HepG2 (cell line): ENCODE results near the gene AMY2A. TPM values are rescaled to one million over a fixed set of nuclear protein-coding genes. Genes with fewer than 3 reads are reported as not detected.

Experiments used
- ATAC-seq: fragments of 200-7000 bp; cut with Tn5 transposase; 3 replicates; pipeline ENCODE4 v1.9.1; 2020; ENCODE audit warnings: mild to moderate bottlenecking, moderate library complexity
- BruUV-seq: library from RNA; stranded (reverse); fragments of 400-500 nt; replicated peaks from 2 replicates; lab custom pipeline; 2021; lab: Mats Ljungman, UMichigan
- CTCF ChIA-PET: fragments of 300-600 bp; formaldehyde crosslinking; extraction: SDS; loops from one replicate; lab custom pipeline; 2021; ENCODE audit warnings: low total read pairs, inconsistent platforms, low intra/inter-chr PET ratio; lab: Yijun Ruan, JAX
- POLR2A ChIA-PET: fragments of 350-600 bp; sonication (Branson Sonifier 250); formaldehyde crosslinking; loops from one replicate; lab custom pipeline; 2020; ENCODE audit warnings: antibody characterized with exemption, inconsistent platforms; lab: Yijun Ruan, JAX
- DNase-seq: peaks from one replicate; pipeline ENCODE4 v3.0.0-alpha.2; 2015; ENCODE audit warnings: low spot score
- FAIRE-seq: peaks from 3 replicates; lab custom pipeline; 2011; peaks lifted over from hg19 to GRCh38; lab: Jason Lieb, UNC
- H2AFZ ChIP-seq: one replicate; pipeline ENCODE4 v1.6.1; 2011; ENCODE audit warnings: low read length, inconsistent platforms
- H3K27ac ChIP-seq: fragments of 300-600 bp; 3 replicates; pipeline ENCODE4 v1.8.0; 2011; ENCODE audit warnings: mixed run types, mild to moderate bottlenecking, mixed read lengths, low read length, inconsistent platforms; ENCODE audit not compliant: insufficient read depth; ENCODE audit errors: extremely low read length
- H3K27me3 ChIP-seq, 2 experiments: fragments of 200-600 bp in 1 of 2; 2 replicates in 1 of 2; 3 replicates in 1 of 2; pipeline versions ENCODE4 v1.6.0 to v1.8.0; 2011; ENCODE audit warnings: low read length in 2 of 2, mild to moderate bottlenecking in 2 of 2, moderate library complexity in 2 of 2, inconsistent platforms in 1 of 2; ENCODE audit not compliant: insufficient read depth in 2 of 2, control insufficient read depth in 1 of 2
- H3K36me3 ChIP-seq, 2 experiments: fragments of 200-600 bp in 1 of 2; replicated peaks in 1 of 2; 2 replicates in 1 of 2; 3 replicates in 1 of 2; pipeline versions ENCODE4 v1.5.1 to v1.8.0; 2011; ENCODE audit warnings: low read length in 2 of 2, inconsistent platforms in 1 of 2; ENCODE audit not compliant: insufficient read depth in 2 of 2, control insufficient read depth in 1 of 2
- H3K4me1 ChIP-seq: 2 replicates; pipeline ENCODE4 v1.5.1; 2012; ENCODE audit warnings: low read length, inconsistent platforms; ENCODE audit not compliant: insufficient read depth
- H3K4me2 ChIP-seq: 2 replicates; pipeline ENCODE4 v1.6.0; 2011; ENCODE audit warnings: low read depth, low read length, inconsistent platforms
- H3K4me3 ChIP-seq, 3 experiments: fragments of 200-600 bp in 1 of 3; sonication (generic), shearing (Covaris generic) in 1 of 3; replicated peaks in 1 of 3; 2 replicates each; pipeline ENCODE4 v1.5.1; 2011 to 2016; ENCODE audit warnings: low read length in 3 of 3, inconsistent platforms in 2 of 3, low read depth in 2 of 3, mild to moderate bottlenecking in 2 of 3, control low read depth in 1 of 3, mixed read lengths in 1 of 3; ENCODE audit not compliant: insufficient read depth in 1 of 3
- H3K79me2 ChIP-seq: one replicate; pipeline ENCODE4 v1.6.1; 2011; ENCODE audit warnings: low read length, inconsistent platforms; ENCODE audit not compliant: insufficient read depth
- H3K9ac ChIP-seq: 2 replicates; pipeline ENCODE4 v1.6.0; 2011; ENCODE audit warnings: mild to moderate bottlenecking, low read depth, low read length, inconsistent platforms; ENCODE audit not compliant: insufficient read depth
- H3K9me3 ChIP-seq: 2 replicates; pipeline ENCODE4 v1.5.1; 2012; ENCODE audit warnings: mild to moderate bottlenecking, low read length
- H4K20me1 ChIP-seq: 2 replicates; pipeline ENCODE4 v1.6.0; 2011; ENCODE audit warnings: inconsistent platforms, mild to moderate bottlenecking, low read length, moderate library complexity; ENCODE audit not compliant: insufficient read depth
- AGO2 ChIP-seq: fragments of 200-400 bp; formaldehyde crosslinking; optimal IDR thresholded peaks from 2 replicates; pipeline ENCODE3; 2017; ENCODE audit warnings: mild to moderate bottlenecking, low read depth, low read length, moderate library complexity
- CBX1 ChIP-seq: IDR thresholded peaks from one replicate; pipeline ENCODE4 v1.6.1; 2016; ENCODE audit warnings: antibody characterized with exemption, low read depth
- HNRNPL ChIP-seq: fragments of 200-400 bp; formaldehyde crosslinking; IDR thresholded peaks from 2 replicates; pipeline ENCODE4 v1.6.1; 2017; ENCODE audit warnings: mild to moderate bottlenecking, low read depth, low read length
- ISL2 ChIP-seq: sonication (generic); formaldehyde crosslinking; IDR thresholded peaks from 2 replicates; pipeline ENCODE4 v1.5.0; 2020; ENCODE audit warnings: missing genetic modification reagents
- RARA ChIP-seq: IDR thresholded peaks from 2 replicates; pipeline ENCODE4 v1.6.1; 2016; ENCODE audit warnings: missing genetic modification reagents, missing compliant biosample characterization
- ZNF230 ChIP-seq: sonication (generic); formaldehyde crosslinking; IDR thresholded peaks from 2 replicates; pipeline ENCODE4 v1.4.0; 2020; ENCODE audit warnings: mild to moderate bottlenecking, missing genetic modification reagents
- WGBS: methylation state at CpG from one replicate; pipeline ENCODE4 v1.1.6; 2017; ENCODE audit warnings: low lambda C conversion rate; 5-methylcytosine and 5-hydroxymethylcytosine counted together
- in situ Hi-C: cut with HindIII; loops from 2 replicates; pipeline ENCODE4 v1.10.0; 2017; ENCODE audit warnings: low pct_unique_long_range_greater_than_20kb; ENCODE audit not compliant: extremely low pct_ligation_motif_present
- intact Hi-C: fragments of 100-400 bp; cut with micrococcal nuclease; formaldehyde crosslinking; loops from one replicate; pipeline ENCODE4 v1.10.0; 2022; ENCODE audit not compliant: unreplicated experiment
- polyA plus RNA-seq, 8 experiments: library from polyadenylated mRNA; depleted of rRNA in 3 of 8; stranded (reverse) in 7 of 8; unstranded in 1 of 8; fragments of >200 nt; fragmentation: Illumina TruSeq in 4 of 8; extraction: Trizol in 4 of 8; gene quantifications; 2 replicates each; pipeline versions ENCODE4 v1.2.1 to v1.2.3, GENCODE V29; 2011 to 2016; ENCODE audit warnings: low read depth in 4 of 8, missing spikeins in 1 of 8, mixed read lengths in 1 of 8; ENCODE audit not compliant: insufficient read depth in 1 of 8
- total RNA-seq, 5 experiments: library from RNA; depleted of rRNA; stranded (reverse); fragments of >200 nt; fragmentation: Illumina TruSeq; extraction: Trizol; gene quantifications; 2 replicates each; pipeline ENCODE4 v1.2.3, GENCODE V29; 2016; ENCODE audit warnings: low read depth in 1 of 5
- TF ChIP-seq, protein P1 (sequence below): sonication (generic); formaldehyde crosslinking; IDR thresholded peaks from 2 replicates; pipeline ENCODE4 v1.5.0; 2020; ENCODE audit warnings: missing genetic modification reagents
- TF ChIP-seq, protein P2 (sequence below): sonication (generic); formaldehyde crosslinking; IDR thresholded peaks from 2 replicates; pipeline ENCODE4 v1.4.0; 2020; ENCODE audit warnings: low read depth, missing genetic modification reagents
- TF ChIP-seq, protein P3 (sequence below): sonication (generic); formaldehyde crosslinking; IDR thresholded peaks from 2 replicates; pipeline ENCODE4 v1.8.1; 2022; ENCODE audit warnings: low read depth, mild to moderate bottlenecking, missing genetic modification reagents
- TF ChIP-seq, protein P4 (sequence below): sonication (generic); formaldehyde crosslinking; IDR thresholded peaks from 2 replicates; pipeline ENCODE4 v1.4.0; 2020; ENCODE audit warnings: missing genetic modification reagents

Gene AMY2A
- total and polyA plus RNA-seq, 2 of the 13 experiments (the other 11 are each of a cell fraction or from before 2014, with no cell fraction given) = not detected

DNA sequence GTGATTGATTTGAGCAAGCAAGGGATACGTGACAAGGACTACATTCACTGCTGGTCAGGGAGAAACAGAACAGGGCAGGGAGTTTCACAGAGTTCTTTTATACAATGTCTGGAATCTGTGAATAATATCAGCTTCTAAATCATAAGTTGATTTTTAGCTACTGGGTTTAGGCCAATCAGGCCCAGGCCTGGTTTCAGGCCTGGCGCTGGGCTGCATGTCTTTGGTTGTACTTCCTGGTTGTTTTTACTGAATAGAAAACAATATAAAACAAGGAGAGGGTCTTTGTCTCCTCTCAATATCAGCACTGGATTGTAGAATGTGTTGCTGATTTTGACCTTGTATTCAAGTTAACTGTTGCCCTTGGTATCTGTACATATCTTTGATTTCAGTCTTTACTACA lies 865 bp upstream of the AMY2A start:
- no peaks in the 10 kb centered on the region for H3K79me2 ChIP-seq
- no peaks in the 10 kb centered on the region for H3K27me3 ChIP-seq
- H3K4me3 ChIP-seq = no peak overlapping the region
- no TSS peak for BruUV-seq
- no peak overlapping the region for H3K9ac ChIP-seq
- DNase-seq (no peak), FAIRE-seq (no peak), ATAC-seq (no peak)
- H4K20me1 ChIP-seq = no peaks in the 10 kb centered on the region
- H3K27ac ChIP-seq = no peak overlapping the region
- H3K36me3 ChIP-seq = no peaks in the 10 kb centered on the region
- no peaks in the 10 kb centered on the region for H3K9me3 ChIP-seq
- WGBS = 75% methylated on average over 2 of the region's 2 CpGs
- POLR2A ChIA-PET = no interaction called here
- CTCF ChIA-PET = no interaction called here
- intact Hi-C loops (no loop called here), in situ Hi-C loops (no loop called here)
- no peak overlapping the region for H3K4me2 ChIP-seq
- H2AFZ ChIP-seq = no peak overlapping the region
- H3K4me1 ChIP-seq = no peaks in the 10 kb centered on the region
- TF ChIP-seq, protein P1, sequence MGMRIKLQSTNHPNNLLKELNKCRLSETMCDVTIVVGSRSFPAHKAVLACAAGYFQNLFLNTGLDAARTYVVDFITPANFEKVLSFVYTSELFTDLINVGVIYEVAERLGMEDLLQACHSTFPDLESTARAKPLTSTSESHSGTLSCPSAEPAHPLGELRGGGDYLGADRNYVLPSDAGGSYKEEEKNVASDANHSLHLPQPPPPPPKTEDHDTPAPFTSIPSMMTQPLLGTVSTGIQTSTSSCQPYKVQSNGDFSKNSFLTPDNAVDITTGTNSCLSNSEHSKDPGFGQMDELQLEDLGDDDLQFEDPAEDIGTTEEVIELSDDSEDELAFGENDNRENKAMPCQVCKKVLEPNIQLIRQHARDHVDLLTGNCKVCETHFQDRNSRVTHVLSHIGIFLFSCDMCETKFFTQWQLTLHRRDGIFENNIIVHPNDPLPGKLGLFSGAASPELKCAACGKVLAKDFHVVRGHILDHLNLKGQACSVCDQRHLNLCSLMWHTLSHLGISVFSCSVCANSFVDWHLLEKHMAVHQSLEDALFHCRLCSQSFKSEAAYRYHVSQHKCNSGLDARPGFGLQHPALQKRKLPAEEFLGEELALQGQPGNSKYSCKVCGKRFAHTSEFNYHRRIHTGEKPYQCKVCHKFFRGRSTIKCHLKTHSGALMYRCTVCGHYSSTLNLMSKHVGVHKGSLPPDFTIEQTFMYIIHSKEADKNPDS (CRISPR knock-in tag) = no peak
- TF ChIP-seq, protein P2, sequence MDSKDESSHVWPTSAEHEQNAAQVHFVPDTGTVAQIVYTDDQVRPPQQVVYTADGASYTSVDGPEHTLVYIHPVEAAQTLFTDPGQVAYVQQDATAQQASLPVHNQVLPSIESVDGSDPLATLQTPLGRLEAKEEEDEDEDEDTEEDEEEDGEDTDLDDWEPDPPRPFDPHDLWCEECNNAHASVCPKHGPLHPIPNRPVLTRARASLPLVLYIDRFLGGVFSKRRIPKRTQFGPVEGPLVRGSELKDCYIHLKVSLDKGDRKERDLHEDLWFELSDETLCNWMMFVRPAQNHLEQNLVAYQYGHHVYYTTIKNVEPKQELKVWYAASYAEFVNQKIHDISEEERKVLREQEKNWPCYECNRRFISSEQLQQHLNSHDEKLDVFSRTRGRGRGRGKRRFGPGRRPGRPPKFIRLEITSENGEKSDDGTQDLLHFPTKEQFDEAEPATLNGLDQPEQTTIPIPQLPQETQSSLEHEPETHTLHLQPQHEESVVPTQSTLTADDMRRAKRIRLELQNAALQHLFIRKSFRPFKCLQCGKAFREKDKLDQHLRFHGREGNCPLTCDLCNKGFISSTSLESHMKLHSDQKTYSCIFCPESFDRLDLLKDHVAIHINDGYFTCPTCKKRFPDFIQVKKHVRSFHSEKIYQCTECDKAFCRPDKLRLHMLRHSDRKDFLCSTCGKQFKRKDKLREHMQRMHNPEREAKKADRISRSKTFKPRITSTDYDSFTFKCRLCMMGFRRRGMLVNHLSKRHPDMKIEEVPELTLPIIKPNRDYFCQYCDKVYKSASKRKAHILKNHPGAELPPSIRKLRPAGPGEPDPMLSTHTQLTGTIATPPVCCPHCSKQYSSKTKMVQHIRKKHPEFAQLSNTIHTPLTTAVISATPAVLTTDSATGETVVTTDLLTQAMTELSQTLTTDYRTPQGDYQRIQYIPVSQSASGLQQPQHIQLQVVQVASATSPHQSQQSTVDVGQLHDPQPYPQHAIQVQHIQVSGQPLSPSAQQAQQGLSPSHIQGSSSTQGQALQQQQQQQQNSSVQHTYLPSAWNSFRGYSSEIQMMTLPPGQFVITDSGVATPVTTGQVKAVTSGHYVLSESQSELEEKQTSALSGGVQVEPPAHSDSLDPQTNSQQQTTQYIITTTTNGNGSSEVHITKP = no peak
- TF ChIP-seq CBX1 (no peak), ISL2 (no peak), ZNF230 (no peak), HNRNPL (no peak), RARA (CRISPR knock-in tag) (no peak), AGO2 (no peak)
- TF ChIP-seq, protein P3, sequence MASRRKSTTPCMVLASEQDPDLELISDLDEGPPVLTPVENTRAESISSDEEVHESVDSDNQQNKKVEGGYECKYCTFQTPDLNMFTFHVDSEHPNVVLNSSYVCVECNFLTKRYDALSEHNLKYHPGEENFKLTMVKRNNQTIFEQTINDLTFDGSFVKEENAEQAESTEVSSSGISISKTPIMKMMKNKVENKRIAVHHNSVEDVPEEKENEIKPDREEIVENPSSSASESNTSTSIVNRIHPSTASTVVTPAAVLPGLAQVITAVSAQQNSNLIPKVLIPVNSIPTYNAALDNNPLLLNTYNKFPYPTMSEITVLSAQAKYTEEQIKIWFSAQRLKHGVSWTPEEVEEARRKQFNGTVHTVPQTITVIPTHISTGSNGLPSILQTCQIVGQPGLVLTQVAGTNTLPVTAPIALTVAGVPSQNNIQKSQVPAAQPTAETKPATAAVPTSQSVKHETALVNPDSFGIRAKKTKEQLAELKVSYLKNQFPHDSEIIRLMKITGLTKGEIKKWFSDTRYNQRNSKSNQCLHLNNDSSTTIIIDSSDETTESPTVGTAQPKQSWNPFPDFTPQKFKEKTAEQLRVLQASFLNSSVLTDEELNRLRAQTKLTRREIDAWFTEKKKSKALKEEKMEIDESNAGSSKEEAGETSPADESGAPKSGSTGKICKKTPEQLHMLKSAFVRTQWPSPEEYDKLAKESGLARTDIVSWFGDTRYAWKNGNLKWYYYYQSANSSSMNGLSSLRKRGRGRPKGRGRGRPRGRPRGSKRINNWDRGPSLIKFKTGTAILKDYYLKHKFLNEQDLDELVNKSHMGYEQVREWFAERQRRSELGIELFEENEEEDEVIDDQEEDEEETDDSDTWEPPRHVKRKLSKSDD = no peak
- TF ChIP-seq, protein P4, sequence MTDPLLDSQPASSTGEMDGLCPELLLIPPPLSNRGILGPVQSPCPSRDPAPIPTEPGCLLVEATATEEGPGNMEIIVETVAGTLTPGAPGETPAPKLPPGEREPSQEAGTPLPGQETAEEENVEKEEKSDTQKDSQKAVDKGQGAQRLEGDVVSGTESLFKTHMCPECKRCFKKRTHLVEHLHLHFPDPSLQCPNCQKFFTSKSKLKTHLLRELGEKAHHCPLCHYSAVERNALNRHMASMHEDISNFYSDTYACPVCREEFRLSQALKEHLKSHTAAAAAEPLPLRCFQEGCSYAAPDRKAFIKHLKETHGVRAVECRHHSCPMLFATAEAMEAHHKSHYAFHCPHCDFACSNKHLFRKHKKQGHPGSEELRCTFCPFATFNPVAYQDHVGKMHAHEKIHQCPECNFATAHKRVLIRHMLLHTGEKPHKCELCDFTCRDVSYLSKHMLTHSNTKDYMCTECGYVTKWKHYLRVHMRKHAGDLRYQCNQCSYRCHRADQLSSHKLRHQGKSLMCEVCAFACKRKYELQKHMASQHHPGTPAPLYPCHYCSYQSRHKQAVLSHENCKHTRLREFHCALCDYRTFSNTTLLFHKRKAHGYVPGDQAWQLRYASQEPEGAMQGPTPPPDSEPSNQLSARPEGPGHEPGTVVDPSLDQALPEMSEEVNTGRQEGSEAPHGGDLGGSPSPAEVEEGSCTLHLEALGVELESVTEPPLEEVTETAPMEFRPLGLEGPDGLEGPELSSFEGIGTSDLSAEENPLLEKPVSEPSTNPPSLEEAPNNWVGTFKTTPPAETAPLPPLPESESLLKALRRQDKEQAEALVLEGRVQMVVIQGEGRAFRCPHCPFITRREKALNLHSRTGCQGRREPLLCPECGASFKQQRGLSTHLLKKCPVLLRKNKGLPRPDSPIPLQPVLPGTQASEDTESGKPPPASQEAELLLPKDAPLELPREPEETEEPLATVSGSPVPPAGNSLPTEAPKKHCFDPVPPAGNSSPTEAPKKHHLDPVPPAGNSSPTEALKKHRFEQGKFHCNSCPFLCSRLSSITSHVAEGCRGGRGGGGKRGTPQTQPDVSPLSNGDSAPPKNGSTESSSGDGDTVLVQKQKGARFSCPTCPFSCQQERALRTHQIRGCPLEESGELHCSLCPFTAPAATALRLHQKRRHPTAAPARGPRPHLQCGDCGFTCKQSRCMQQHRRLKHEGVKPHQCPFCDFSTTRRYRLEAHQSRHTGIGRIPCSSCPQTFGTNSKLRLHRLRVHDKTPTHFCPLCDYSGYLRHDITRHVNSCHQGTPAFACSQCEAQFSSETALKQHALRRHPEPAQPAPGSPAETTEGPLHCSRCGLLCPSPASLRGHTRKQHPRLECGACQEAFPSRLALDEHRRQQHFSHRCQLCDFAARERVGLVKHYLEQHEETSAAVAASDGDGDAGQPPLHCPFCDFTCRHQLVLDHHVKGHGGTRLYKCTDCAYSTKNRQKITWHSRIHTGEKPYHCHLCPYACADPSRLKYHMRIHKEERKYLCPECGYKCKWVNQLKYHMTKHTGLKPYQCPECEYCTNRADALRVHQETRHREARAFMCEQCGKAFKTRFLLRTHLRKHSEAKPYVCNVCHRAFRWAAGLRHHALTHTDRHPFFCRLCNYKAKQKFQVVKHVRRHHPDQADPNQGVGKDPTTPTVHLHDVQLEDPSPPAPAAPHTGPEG = no peak
